SHP77 treated with DMSO at 0.1 percent for 48 hours (cell line): ENCODE measurements around the gene PGAP3.

Experiments
- DNase-seq: peaks from one replicate; lab custom pipeline; 2025; lab: John Stamatoyannopoulos, UW

Gene PGAP3

DNA sequence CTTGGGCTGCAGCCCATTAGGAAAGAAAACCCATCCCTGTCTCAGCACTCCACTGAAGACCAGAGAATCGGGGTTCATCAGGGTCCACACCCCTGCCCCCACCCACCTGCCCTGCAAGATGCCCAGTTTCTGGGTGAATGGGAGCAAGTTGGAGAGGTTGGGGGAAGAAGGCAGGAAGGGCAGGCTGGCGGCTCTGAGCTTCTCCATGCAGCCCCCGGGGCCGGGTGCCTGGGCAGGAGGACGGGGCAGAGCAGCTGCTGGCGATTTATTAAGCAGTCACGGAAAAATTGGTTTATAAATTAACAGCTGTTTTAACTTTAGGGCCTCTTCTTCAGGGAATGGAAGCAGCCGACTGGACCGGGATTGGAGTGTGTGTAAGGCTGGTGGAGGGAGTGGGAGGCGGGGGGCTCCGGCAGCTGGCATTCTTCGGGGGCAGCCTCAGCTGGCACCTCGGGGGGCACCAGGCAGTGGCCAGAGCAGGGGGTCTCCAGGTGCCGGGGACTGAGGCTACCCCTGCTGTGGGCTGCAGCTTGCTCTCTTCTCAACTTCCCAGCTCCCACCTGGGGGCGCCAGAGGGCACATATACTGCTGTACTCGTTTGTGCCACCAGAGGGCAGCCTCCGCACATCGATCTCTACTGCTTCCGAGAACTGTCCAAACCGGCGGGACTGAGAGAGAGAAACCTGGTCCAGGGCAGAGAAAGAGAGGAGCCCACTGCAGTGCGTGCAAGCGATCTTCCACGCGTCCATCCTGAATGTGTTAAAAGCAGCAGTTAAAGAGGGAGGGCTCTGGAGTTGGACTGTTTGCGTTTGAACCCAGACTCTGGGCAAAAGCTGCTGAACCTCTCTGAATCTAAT, 66.1 kb downstream of the PGAP3 start:
- peak; percentile 84 for DNase-seq
